ENCODE data around the gene OR52H1.

GRCh38 chr11:5504403-5504921, 43.9 kb downstream of the OR52H1 start:
- TF ChIP-seq ZNF146 (tag by site-specific recombination; IDR thresholded peaks at IDR 0.05), result no peak
- no peak for TF ChIP-seq CTCF (tag by site-specific recombination; IDR thresholded peaks at IDR 0.05)
- TF ChIP-seq YY1 (tag by site-specific recombination; IDR thresholded peaks at IDR 0.05), result no peak
- TF ChIP-seq ZFP3 (tag by site-specific recombination; IDR thresholded peaks at IDR 0.05; ENCODE audit: low read depth), result no peak
- TF ChIP-seq, protein P1, sequence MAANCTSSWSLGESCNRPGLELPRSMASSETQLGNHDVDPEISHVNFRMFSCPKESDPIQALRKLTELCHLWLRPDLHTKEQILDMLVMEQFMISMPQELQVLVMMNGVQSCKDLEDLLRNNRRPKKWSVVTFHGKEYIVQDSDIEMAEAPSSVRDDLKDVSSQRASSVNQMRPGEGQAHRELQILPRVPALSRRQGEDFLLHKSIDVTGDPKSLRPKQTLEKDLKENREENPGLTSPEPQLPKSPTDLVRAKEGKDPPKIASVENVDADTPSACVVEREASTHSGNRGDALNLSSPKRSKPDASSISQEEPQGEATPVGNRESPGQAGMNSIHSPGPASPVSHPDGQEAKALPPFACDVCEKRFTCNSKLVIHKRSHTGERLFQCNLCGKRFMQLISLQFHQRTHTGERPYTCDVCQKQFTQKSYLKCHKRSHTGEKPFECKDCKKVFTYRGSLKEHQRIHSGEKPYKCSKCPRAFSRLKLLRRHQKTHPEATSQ (tag by site-specific recombination; IDR thresholded peaks at IDR 0.05), result no peak
- no peak for TF ChIP-seq ZNF24 (tag by site-specific recombination; IDR thresholded peaks at IDR 0.05)
- TF ChIP-seq ZNF677 (tag by site-specific recombination; IDR thresholded peaks at IDR 0.05), result no peak
- no peak for TF ChIP-seq ZNF629 (tag by site-specific recombination; IDR thresholded peaks at IDR 0.05)
